GM04504 (cell line): Measurements from ENCODE around the gene ZGPAT.
"Not testable (repeated sequence)": the region's sequence is repeated elsewhere in the genome, so short reads cannot be mapped to it uniquely, and the experiment has no call there.

Experiments
- DNase-seq: peaks from one replicate; pipeline ENCODE4 v3.0.0-alpha.2; 2012; ENCODE audit warnings: low read depth

ZGPAT gene

DNA sequence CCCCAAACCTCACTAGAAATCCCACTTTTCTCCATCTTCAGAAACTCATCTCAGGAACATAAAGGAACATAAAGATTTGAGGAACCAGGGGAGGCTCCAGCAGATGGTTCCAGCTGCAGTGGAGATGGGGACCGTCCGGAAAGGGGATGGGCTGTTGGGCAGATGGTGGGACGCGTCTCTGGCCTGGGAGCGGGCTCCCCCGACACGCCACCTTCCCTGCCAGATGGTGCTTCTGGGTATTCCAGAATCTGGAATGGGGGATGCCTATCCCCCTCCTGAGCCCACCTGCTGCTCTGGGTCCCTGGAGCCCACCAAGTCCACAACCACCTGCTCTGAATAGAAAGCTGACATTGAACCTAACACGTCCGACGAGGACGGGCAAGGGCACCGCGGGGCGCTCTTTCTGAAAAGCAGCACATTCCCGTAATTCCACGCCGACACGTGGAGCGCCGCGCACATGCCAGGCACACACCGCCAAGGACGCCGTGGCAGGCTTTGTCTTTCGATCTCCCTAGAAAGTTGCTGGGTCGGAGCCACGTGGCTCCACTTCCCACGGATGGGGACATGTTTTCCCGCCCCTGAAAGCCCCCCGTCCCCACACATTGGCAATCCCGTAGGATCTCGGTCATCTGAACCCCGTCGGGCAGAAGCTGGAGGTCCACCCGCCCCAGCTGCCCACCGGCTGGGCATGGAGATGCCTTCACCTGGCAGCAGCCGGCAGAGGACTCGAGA, 59.0 kb downstream of the ZGPAT start:
- no peak for DNase-seq

DNA sequence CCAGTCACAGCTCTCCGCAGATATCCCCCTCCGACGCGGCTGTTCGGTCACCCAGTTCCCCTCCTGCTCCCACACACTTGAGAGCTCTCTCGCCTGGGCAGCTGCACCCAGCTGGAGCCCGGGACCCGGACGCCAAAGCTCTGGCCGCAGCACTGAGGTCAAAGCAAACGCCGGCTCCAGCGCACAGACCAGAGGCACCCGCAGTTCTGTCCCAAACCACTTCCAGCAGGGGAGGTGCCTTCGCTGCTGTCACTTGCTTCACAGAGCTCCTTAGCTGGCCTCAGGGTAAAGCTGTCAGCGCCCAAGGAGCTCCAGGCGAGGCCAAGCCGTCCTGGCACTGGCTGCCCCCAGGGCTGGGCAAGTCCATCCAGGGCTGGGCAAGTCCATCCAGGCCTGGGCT, 59.6 kb downstream of the ZGPAT start:
- DNase-seq: no peak

DNA sequence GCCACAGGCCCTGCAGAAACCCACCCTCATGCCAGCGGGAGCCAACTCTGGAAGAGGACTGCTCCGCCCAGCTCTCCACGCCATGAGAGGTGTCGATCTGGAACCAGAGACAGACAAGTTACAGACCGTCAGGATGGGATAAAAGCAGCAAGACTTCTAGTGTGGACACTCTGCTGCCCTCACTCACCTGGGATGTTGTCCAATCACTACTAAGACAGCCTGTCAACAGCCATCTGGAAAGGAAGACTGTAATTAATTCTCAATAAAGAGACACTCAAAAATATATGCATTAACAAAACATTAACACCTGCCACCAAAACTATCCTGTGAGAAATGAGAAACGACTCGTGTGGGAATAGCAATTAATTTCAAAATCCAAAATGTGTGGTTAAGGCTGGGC, 60.0 kb downstream of the ZGPAT start:
- DNase-seq: no peak

DNA sequence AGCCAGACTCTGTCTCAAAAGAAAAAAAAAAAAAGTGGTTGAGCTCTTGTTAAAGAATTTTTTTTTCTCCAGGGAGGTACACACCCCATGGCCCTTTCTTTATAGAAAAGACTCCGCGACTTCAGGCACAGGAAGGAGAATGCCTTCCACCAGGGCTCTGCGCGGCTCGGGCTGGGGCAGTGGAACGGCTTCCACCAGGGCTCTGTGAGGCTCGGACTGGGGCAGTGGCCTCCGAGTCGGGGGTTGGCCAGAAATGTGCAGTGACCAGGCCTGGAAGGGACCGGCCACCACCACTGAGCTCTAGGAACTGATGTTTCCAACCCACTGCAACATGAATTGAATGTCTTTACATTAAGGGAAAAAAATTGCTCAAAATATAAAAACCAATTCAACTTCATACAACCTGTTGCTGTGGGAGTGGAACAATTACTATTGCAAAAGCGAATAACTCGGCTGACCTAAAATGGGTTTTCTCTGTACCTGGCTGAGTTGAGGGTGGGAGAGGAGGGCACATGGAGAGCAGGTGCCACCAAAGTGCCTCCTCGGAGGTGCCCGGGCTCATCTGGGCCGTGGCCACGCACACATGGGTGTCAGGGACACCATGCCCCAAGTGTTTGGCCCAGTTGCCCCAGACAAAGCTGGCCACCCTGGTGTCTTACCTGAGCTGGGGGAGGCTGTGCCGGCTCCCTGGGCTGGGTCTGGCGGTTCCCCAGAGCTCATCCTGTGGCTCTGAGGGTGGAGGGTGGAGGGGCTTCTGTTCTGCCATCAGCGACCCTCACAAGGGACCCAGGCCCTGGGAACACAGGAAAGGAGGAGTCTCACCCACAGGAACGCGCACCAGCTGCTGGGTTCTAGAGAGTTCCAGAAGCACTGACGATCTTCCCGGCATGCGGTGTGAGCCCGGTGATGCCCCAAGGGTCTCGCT, 61.0 kb downstream of the ZGPAT start:
- no peak for DNase-seq

DNA sequence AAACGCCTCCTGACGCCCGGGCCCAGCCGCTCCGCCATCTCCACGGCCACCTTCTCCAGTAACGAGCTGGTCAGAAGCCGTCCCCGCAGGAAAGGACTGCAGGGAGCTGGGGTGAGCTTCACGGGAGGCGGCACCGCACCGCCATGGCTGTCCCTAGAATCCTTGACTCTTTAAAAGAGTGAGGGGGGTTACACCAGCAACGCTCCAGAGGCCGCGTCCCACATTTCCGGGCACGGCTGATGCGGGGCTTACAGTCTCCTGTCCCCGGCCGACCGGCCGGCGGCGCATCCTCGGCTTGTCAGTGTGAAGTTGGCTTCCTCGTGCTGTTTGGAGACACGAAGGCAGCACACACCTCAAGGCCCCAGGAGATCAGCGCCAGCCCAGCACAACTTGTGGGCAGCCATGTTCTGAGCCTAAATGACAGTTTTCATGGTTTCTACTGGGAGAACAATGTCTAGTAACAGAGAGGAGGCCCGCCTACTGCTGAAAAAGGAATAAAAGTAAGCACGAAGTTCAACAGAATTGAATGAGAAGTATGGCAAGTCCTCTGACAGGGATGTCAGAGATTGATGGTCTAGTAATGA, 62.1 kb downstream of the ZGPAT start:
- DNase-seq: no peak

DNA sequence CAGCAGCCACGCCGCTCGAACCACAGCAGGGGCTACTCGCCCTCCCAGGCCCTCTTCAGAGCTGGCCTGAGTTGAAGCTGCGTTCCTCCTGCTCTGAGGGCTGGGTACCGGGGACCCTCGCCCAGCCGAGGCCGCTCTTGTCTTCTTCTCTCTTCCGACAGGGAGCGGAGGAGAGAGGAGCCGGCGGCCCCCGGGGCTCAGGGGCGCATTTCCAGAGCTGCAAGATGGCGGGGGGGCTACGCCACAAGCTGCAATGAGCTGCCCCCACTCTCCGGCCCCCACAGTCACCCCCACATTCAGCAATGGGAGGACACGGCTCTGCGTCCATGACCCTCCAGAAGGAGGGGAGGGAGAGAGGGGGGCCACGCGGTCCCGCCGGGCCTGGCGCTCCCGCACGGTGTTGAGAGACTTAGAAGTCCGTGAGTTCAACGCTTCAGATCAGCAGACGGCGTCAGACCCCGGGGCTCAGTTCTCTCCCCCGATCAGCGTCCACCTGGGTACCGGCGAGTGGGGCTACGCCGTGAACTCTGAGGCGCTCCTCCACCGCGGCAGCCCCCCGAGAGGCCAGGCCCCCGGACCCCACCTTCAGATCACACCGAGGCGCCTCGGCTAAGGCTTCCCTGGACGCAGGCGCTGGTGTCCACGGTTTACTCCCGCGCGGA, 63.3 kb downstream of the ZGPAT start:
- DNase-seq: no peak

DNA sequence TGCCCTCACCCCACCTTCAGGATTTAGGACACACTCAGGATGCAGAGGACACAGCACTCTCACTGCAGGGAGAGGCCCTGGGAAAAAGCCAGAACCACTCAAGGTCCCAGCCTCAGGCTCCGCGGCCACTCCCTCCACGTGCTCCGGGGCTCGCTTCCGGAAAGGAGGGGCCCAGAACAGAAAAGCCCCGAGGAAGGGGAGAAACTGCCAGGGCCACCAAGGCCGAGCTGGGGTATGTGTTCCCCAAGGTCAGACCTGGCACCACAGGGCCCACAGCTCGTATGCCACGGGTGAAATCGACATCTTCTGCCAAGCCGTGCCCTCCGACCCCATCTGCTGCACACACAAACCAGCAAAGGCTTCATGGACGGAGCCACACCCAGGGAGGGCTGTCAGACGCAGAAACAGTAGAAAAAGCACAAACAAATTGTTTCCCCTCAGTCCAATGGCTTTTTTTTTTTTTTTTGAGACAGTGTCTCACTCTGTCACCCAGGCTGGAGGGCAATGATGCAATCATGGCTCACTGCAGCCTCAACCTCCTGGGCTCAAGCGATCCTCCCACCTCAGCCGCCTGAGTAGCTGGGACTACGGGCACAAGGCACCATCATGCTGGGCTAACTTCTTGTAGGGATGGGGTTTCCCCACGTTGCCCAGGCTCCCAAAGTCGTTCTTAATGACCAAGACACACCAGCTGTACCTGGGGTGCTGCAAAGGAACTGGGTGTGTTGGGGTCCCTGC, 65.1 kb downstream of the ZGPAT start:
- no peak for DNase-seq

DNA sequence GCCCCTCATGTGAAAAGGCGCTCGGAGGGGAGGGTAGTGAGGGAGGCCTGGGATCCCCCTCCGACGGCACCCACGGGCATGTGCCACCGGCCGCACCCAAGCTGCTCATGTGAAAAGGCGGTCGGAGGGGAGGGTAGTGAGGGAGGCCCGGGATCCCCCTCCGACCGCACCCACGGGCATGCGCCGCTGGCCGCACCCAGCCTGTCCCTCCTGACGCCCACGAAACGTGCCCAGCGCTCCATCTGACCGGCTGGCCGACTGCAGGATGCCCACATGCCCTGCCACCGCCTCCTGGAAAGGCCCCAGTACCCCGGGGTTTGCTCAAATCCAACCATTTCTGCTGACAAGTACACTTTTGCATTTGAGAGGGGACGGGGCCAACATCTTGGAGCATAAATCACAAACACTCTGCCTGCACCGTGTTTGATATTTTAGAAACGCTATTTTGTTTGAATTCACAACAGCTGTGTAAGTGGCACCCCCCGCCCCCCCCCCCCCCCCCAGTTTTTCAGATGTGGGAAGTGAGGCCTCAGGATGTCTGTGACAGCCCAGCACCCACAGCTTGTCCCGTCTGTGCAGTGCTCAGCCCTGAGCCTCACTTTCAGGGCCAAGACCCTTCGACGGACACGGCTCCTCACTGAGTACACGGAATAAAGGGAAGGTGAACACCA, 65.9 kb downstream of the ZGPAT start:
- no peak for DNase-seq

DNA sequence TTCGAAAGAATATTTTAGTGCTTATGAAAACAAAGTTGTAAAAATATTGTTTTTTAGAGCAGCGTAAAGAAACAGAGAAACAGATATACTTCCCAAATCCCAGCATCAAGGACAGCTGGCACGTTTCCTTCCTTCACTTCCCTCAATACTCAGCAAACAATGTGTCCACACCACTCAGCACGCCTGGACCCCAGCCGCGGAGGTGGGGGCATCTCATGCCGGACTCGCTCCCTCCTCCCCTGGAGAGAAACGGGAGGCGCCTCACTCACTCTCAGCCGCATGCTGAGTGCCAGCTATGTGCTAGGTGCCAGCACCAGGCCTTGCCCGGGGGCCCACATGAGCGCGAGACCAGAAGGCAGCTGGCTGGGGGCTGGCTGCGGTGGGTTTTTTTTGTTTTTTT, 66.5 kb downstream of the ZGPAT start:
- DNase-seq: no peak

DNA sequence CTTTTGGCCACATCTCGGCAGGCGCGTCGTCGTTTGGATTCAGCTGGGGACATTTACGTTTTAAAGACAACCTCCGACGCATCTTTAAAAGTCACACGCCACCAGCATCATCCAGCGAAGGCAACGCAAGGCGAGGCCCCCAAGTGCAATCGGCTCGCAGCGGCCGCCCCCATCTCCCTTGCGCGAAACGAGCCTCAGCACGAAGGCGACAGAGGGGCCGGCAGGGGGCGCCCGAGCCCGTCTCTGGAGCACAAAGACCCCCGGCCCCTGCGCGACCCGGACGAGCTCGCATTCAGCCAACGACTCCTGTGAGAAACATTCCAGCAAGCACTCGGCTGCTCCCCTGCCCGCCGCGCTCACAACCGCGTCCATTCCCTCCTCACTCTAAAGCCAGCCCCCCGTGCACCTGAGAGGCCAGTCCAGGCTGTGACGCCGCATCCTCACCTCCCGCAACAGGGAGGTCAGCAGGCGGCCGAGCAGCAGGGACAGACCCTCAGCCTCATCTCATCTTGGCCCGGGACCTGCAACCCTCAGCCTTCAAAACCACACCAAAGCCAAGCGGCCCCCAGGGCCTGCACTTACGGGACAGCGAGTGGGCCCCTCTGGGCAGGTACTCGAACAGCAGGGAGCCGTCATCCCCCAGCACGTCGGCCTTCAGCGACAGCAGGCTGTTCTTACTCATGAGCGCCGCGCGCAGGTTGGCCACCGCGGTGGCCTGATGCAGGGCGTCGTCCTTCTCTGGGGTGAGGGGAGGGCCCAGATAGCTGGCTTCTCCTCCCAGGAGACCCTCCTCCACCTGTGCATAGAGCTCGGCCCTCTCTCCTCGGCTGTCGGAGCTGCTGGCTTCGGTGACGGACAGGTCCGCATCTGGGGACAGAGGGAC, 67.5 kb downstream of the ZGPAT start:
- no peak for DNase-seq

DNA sequence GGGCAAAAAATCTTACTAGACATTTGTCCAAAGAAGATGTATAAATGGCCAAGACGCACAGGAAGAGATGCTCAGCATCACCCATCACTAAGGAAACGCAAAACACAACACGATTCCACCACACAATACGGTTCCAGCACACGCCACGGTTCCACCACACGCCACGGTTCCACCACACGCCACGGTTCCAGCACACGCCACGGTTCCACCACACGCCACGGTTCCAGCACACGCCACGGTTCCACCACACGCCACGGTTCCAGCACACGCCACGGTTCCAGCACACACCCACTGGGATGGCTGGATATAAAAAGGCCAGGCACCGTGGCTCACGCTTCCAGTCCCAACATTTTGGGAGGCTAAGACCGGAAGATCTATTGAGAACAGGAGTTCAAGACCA, 69.0 kb downstream of the ZGPAT start:
- DNase-seq: not testable (repeated sequence)

DNA sequence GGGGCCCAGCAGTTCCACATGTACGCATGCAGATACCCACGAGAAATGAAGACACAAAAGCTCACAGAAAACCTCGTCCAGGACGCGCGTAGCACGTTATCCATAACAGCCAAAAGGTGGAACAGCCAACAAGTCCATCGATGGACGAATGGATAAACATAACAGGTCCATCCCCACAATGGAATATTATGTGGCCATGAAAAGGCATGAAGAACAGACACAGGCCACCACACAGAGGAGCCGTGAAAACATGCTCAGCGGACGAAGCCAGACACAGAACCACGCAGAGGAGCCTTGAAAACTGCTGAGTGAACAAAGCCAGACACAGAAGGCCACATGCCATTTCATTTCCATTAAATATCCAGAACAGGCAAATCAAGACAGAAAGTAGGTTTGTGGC, 69.8 kb downstream of the ZGPAT start:
- no peak for DNase-seq

DNA sequence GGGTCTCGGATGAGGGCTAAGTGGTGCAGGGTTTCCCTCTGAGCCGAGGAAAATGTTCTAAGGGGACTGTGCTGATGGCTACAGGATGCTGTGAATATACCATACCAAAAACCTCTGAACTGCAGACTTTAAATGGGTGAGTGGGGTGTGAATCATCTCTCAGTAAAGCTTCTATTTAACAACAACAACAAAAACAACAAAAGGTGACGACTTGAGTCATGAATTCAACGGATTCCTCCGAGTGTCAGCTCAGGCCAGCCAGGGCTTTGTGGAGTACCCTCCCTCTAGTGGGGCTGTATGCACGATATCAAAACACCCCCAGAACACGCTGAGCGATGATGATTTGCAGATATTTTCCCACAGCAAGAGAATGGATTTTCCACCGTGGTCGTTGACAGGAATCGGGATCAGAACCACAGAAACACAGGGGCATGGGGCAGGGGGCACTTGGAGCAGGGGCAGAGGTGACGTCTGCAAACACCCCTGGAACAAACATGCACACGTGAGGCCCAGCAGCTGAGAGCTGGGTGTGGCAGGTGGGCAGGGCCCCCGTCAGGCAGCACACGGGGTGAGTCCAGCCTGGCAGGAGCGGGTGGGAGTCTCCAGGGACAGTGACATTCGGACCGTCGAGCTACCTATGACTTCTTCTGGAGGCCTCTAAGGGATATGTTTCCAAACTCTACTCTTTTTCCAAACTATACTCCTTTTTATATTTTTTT, 70.4 kb downstream of the ZGPAT start:
- no peak for DNase-seq

DNA sequence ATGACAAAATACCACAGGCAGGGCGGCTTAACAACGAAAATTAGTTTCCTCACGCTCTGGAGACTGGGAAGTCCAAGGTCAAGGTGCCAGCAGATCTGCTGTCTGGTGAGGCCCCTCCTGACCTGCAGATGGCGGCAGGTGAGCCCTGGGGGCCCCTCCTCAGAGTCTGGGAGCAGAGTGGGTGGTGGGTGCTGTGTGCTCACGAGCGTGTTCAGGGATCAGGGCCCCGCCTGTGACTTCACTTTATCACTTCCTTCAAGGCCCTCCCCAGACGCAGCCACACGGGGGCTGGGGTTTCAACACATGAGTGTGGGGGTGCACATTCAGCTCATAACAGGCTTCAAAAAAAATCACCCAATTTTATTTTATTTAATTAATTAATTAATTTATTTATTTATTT, 71.0 kb downstream of the ZGPAT start:
- no peak for DNase-seq

DNA sequence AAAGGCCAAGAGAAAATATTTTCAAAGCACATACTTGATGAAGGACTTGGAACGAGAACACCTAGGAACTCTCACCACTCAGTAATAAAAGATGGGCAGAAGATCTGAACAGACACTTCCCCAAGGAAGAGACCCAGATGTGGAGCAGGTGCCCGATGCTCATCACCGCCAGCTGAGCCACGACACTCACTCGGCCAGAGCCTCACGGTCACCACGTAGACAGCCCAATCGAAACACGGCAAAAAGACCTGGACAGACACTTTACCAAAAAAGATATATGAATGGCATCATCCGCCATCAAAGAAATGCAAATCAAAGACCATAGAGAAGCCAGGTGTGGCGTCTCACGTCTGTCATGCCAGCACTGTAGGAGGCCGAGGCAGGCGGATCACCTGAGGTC, 73.3 kb downstream of the ZGPAT start:
- DNase-seq: no peak

DNA sequence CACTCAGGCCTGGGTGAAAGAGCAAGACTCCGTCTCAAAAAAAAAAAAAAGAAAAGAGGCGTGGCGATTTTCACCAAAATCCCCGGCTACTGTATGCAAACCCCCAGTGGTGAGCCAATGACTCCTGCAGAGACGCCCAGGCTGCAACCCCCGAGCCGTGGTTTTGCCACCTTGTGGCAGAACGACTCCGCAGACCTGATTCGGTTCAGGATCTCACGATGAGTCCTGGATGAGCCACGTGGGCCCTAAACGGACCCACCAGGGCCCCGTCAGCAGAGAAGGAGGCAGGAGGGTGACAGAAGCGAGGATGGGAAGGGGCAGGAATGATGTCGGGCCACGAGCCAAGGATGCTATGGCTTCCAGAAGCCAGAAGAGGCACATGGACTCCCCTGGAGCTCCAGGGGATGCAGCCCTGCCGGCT, 74.2 kb downstream of the ZGPAT start:
- DNase-seq: no peak

DNA sequence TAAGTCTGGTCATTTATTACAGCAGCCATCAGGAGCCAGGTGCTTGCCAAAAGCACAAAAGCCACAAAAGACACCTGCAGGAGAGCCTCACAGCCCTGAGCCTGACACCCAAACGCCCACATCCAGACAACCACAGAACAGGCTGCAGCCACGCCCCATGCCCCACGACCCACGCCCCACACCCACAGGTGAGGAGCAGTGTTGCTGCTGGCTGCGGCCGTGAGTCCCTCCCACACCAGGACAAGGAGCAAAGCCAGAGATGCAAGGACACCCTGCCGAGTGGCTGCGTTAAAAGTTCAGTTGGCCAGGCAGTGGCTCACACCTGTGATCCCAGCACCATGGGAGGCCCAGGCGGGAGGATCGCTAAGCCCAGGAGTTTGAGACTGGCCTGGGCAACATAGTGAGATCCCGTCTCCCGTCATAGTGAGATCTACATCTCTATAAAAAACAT, 74.7 kb downstream of the ZGPAT start:
- no peak for DNase-seq

DNA sequence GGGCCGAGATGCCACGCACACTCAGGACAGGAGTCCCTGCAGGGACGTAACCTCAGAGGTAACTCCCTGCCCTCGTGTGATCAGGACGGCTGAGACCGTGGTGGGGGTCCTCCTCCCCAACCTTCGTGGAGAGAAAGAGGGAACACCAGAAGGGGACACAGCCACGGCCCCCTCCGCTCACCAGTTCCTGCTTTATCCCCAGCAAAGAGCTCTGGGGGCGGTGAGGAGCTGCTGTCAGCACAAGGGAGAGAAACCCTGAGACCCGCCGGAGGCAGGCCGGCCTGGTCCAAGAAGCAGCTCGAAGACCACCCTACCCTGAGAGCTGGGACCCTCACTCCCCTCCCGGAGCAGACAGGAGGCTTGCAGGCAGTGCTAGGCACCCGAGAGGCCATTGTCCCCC, 76.1 kb downstream of the ZGPAT start:
- no peak for DNase-seq

DNA sequence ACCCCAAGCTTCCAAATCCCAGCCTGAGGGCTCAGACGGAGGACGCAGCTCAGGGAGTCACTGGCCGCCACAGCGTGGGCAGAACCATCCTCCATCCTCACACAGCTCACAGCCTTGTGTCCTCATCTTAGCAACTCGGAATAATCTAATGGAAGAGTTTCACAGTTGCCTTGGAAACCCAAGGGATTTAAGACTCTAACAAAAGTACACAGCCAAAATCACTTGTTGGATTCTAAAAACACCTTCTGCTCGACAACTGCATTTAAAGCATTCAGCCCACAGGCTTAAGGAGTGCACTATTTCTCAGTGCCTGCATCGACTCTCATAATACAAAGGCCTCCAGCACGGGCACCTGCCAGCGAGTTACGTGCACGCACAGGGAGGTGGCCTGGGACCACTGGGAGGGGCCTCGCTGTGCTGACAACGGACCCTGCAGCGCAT, 77.9 kb downstream of the ZGPAT start:
- no peak for DNase-seq
